H9 (cell line): ENCODE data around the gene PCGF2. TPM values are rescaled to one million over a fixed set of nuclear protein-coding genes. Genes with fewer than 3 reads are reported as not detected.

ENCODE experiments used
- DNase-seq: peaks from one replicate; pipeline ENCODE4 v3.0.0-alpha.2; 2017
- H2AFZ ChIP-seq: one replicate; pipeline ENCODE4 v1.6.1; 2013; ENCODE audit warnings: mild to moderate bottlenecking, low read length, control low read depth, moderate library complexity
- H2AK5ac ChIP-seq: 2 replicates; pipeline ENCODE4 v1.6.1; 2013; ENCODE audit warnings: low read length, control low read depth, mixed read lengths; ENCODE audit not compliant: insufficient read length
- H2BK120ac ChIP-seq: one replicate; pipeline ENCODE4 v1.6.1; 2013; ENCODE audit warnings: low read depth, mild to moderate bottlenecking, low read length, control low read depth, inconsistent platforms; ENCODE audit not compliant: poor library complexity, severe bottlenecking
- H2BK12ac ChIP-seq: 2 replicates; pipeline ENCODE4 v1.6.1; 2013; ENCODE audit warnings: low read length, control low read depth, mixed read lengths, low read depth; ENCODE audit not compliant: insufficient read length
- H2BK15ac ChIP-seq: 2 replicates; pipeline ENCODE4 v1.6.1; 2013; ENCODE audit warnings: low read depth, low read length, control low read depth
- H2BK20ac ChIP-seq: one replicate; pipeline ENCODE4 v1.6.1; 2013; ENCODE audit warnings: low read depth, mild to moderate bottlenecking, low read length, control low read depth, inconsistent platforms; ENCODE audit not compliant: poor library complexity, severe bottlenecking
- H2BK5ac ChIP-seq: 2 replicates; pipeline ENCODE4 v1.6.1; 2013; ENCODE audit warnings: low read length, control low read depth, mixed read lengths; ENCODE audit not compliant: insufficient read length
- H3K14ac ChIP-seq: 2 replicates; pipeline ENCODE4 v1.6.1; 2013; ENCODE audit warnings: low read length, control low read depth; ENCODE audit not compliant: insufficient read depth
- H3K18ac ChIP-seq: 2 replicates; pipeline ENCODE4 v1.6.1; 2013; ENCODE audit warnings: low read depth, mild to moderate bottlenecking, mixed read lengths, low read length, control low read depth; ENCODE audit not compliant: insufficient read length
- H3K23ac ChIP-seq: 2 replicates; pipeline ENCODE4 v1.6.1; 2013; ENCODE audit warnings: low read length, control low read depth, mixed read lengths, low read depth; ENCODE audit not compliant: insufficient read length
- H3K23me2 ChIP-seq: 2 replicates; pipeline ENCODE4 v1.6.1; 2013; ENCODE audit warnings: low read depth, mild to moderate bottlenecking, mixed read lengths, low read length, control low read depth; ENCODE audit not compliant: insufficient read length, poor library complexity, severe bottlenecking
- H3K27ac ChIP-seq: 2 replicates; pipeline ENCODE4 v1.5.1; 2013; ENCODE audit warnings: low read length, control low read depth, mixed read lengths, low read depth; ENCODE audit not compliant: insufficient read length
- H3K27me3 ChIP-seq: 2 replicates; pipeline ENCODE4 v1.6.1; 2013; ENCODE audit warnings: low read length, control low read depth, inconsistent platforms; ENCODE audit not compliant: insufficient read depth
- H3K4ac ChIP-seq: 2 replicates; pipeline ENCODE4 v1.6.1; 2013; ENCODE audit warnings: low read depth, mild to moderate bottlenecking, control low read depth, inconsistent platforms, low read length, moderate library complexity
- H3K4me1 ChIP-seq: 2 replicates; pipeline ENCODE4 v1.6.1; 2013; ENCODE audit warnings: low read length, control low read depth, inconsistent platforms; ENCODE audit not compliant: insufficient read depth
- H3K4me2 ChIP-seq: 2 replicates; pipeline ENCODE4 v1.6.1; 2013; ENCODE audit warnings: low read length, control low read depth, mixed read lengths; ENCODE audit not compliant: insufficient read length, insufficient read depth
- H3K56ac ChIP-seq: 2 replicates; pipeline ENCODE4 v1.6.1; 2013; ENCODE audit warnings: low read depth, mild to moderate bottlenecking, mixed read lengths, low read length, control low read depth; ENCODE audit not compliant: insufficient read length
- H3K79me1 ChIP-seq: 2 replicates; pipeline ENCODE4 v1.6.1; 2013; ENCODE audit warnings: low read depth, mild to moderate bottlenecking, moderate library complexity, low read length, control low read depth, inconsistent platforms; ENCODE audit not compliant: insufficient read depth, poor library complexity, severe bottlenecking
- H3K79me2 ChIP-seq: 2 replicates; pipeline ENCODE4 v1.6.1; 2013; ENCODE audit warnings: low read length, control low read depth, inconsistent platforms; ENCODE audit not compliant: insufficient read depth
- H3K9ac ChIP-seq: 2 replicates; pipeline ENCODE4 v1.6.1; 2013; ENCODE audit warnings: low read length, control low read depth, mixed read lengths; ENCODE audit not compliant: insufficient read length; ENCODE audit errors: extremely low read depth
- H3K9me3 ChIP-seq: one replicate; pipeline ENCODE4 v1.6.1; 2013; ENCODE audit warnings: low read depth, low read length, inconsistent platforms; ENCODE audit not compliant: control insufficient read depth
- H3T11ph ChIP-seq: one replicate; pipeline ENCODE4 v1.6.1; 2013; ENCODE audit warnings: mild to moderate bottlenecking, low read length, control low read depth, inconsistent platforms
- H4K20me1 ChIP-seq: one replicate; pipeline ENCODE4 v1.6.1; 2013; ENCODE audit not compliant: control insufficient read depth, insufficient read length, insufficient read depth
- H4K5ac ChIP-seq: 2 replicates; pipeline ENCODE4 v1.6.1; 2013; ENCODE audit warnings: low read depth, mild to moderate bottlenecking, mixed read lengths, low read length, control low read depth; ENCODE audit not compliant: insufficient read length
- H4K8ac ChIP-seq: replicated peaks from 2 replicates; pipeline ENCODE4 v1.6.1; 2013; ENCODE audit warnings: low read length, control low read depth, mixed read lengths, low read depth; ENCODE audit not compliant: insufficient read length
- H4K91ac ChIP-seq: 2 replicates; pipeline ENCODE4 v1.6.1; 2013; ENCODE audit warnings: low read depth, mild to moderate bottlenecking, moderate library complexity, mixed read lengths, low read length, control low read depth; ENCODE audit not compliant: insufficient read length
- H3K27ac Mint-ChIP-seq, 3 experiments: 2 replicates in 2 of 3; 3 replicates in 1 of 3; pipeline ENCODE4 v1.8.0; 2020 to 2021; ENCODE audit warnings: mixed read lengths in 3 of 3, mild to moderate bottlenecking in 1 of 3, moderate library complexity in 1 of 3
- H3K27me3 Mint-ChIP-seq: 2 replicates; pipeline ENCODE4 v1.8.0; 2021; ENCODE audit warnings: low read depth, mild to moderate bottlenecking, moderate library complexity, mixed read lengths
- H3K36me3 Mint-ChIP-seq, 3 experiments: 2 replicates in 2 of 3; 3 replicates in 1 of 3; pipeline ENCODE4 v1.8.0; 2020 to 2021; ENCODE audit warnings: low read depth in 3 of 3, mixed read lengths in 3 of 3; ENCODE audit not compliant: insufficient read depth in 1 of 3
- H3K4me1 Mint-ChIP-seq, 2 experiments: 2 replicates each; pipeline ENCODE4 v1.8.0; 2020; ENCODE audit warnings: mixed read lengths in 2 of 2
- H3K4me3 Mint-ChIP-seq, 2 experiments: 2 replicates in 1 of 2; 3 replicates in 1 of 2; pipeline ENCODE4 v1.8.0; 2020 to 2021; ENCODE audit warnings: mild to moderate bottlenecking in 2 of 2, mixed read lengths in 2 of 2, moderate library complexity in 1 of 2
- H3K9me3 Mint-ChIP-seq, 2 experiments: 2 replicates in 1 of 2; 3 replicates in 1 of 2; pipeline ENCODE4 v1.8.0; 2020; ENCODE audit warnings: mild to moderate bottlenecking in 2 of 2, mixed read lengths in 2 of 2, moderate library complexity in 1 of 2
- WGBS: extraction: QIAGEN DNeasy Blood & Tissue Kit; methylation state at CpG from one replicate; pipeline ENCODE4 v1.1.7; 2013; ENCODE audit warnings: missing lambda C conversion rate, low lambda C conversion rate, mixed read lengths; ENCODE audit not compliant: insufficient read length; ENCODE audit errors: extremely low coverage; 5-methylcytosine and 5-hydroxymethylcytosine counted together
- total RNA-seq: library from RNA; stranded (reverse); gene quantifications from 2 replicates; pipeline ENCODE4 v1.2.1, GENCODE V29; 2021
- TF ChIP-seq, protein P1 (sequence below): fragments of 200-600 bp; sonication (generic); conservative IDR thresholded peaks from 3 replicates; pipeline ENCODE4 v1.8.0; 2021; ENCODE audit warnings: antibody characterized with exemption, mild to moderate bottlenecking

Gene PCGF2
- total RNA-seq, 1 experiment from 2014 or later = 106 TPM

DNA sequence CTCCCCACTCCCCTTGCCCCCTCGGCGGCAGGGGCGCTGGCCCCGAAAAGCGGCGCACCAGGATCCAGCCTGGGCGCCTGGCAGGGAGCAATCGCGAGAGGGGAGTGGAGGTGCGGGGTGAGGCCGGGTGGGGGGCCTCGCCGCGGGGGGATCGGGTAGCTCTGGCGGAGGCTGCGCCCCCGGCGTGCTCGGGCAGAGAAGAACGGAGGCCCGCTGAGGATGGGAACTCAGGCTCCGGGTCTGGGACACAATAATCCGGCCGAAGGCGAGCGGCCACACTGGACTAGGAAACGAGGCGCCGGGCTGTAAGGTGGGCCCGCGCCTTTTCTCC is 721 bp upstream of the PCGF2 start:
- peaks cover 43 to 49% of the 10 kb centered on the region in 2 experiments for H3K4me1 Mint-ChIP-seq

More for the DNA sequence above, 721 bp upstream of the PCGF2 start:
- H3K4me1 ChIP-seq = peaks cover 5% of the 10 kb centered on the region; the same call in 1 of the 2 replicates
- H2BK12ac ChIP-seq = no peak overlapping the region
- peak overlapping the region; percentile 97 for H3K4me3 Mint-ChIP-seq
- H3K27me3 Mint-ChIP-seq = peaks cover 11% of the 10 kb centered on the region
- H4K8ac ChIP-seq = no peak overlapping the region
- H2BK20ac ChIP-seq = no peak overlapping the region
- H3K56ac ChIP-seq = no peak overlapping the region
- H3K18ac ChIP-seq = no peak overlapping the region
- peaks cover 39% of the 10 kb centered on the region for H3K23me2 ChIP-seq
- peaks cover 4 to 18% (median 9%) of the 10 kb centered on the region in 3 experiments; a peak in 6 of 7 replicates for H3K36me3 Mint-ChIP-seq
- H2BK15ac ChIP-seq = no peak overlapping the region
- peaks cover 0 to 3% of the 10 kb centered on the region in 2 experiments; a peak in 2 of 5 replicates for H3K9me3 Mint-ChIP-seq
- no peak overlapping the region for H3K4ac ChIP-seq
- TF ChIP-seq, protein P1, sequence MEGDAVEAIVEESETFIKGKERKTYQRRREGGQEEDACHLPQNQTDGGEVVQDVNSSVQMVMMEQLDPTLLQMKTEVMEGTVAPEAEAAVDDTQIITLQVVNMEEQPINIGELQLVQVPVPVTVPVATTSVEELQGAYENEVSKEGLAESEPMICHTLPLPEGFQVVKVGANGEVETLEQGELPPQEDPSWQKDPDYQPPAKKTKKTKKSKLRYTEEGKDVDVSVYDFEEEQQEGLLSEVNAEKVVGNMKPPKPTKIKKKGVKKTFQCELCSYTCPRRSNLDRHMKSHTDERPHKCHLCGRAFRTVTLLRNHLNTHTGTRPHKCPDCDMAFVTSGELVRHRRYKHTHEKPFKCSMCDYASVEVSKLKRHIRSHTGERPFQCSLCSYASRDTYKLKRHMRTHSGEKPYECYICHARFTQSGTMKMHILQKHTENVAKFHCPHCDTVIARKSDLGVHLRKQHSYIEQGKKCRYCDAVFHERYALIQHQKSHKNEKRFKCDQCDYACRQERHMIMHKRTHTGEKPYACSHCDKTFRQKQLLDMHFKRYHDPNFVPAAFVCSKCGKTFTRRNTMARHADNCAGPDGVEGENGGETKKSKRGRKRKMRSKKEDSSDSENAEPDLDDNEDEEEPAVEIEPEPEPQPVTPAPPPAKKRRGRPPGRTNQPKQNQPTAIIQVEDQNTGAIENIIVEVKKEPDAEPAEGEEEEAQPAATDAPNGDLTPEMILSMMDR = no peak
- DNase-seq = no peak
- no CpG with 5 or more reads among the region's 32 CpGs for WGBS
- no peak overlapping the region for H2BK120ac ChIP-seq
- H3K9me3 ChIP-seq = no peaks in the 10 kb centered on the region
- H3K9ac ChIP-seq = peak overlapping the region; percentile 33
- H3T11ph ChIP-seq = no peak overlapping the region
- H3K23ac ChIP-seq = no peak overlapping the region
- no peak overlapping the region for H2AFZ ChIP-seq
- H4K91ac ChIP-seq = no peak overlapping the region
- no peak overlapping the region for H4K5ac ChIP-seq
- H4K20me1 ChIP-seq = no peaks in the 10 kb centered on the region
- H3K27me3 ChIP-seq = no peaks in the 10 kb centered on the region
- no peaks in the 10 kb centered on the region for H3K79me1 ChIP-seq
- peak overlapping the region; percentile 98 for H3K4me2 ChIP-seq
- no peak overlapping the region for H2AK5ac ChIP-seq
- H3K27ac Mint-ChIP-seq = no peak overlapping the region
- H2BK5ac ChIP-seq = no peak overlapping the region
- H3K14ac ChIP-seq = no peak overlapping the region; the same call in 1 of the 2 replicates
- peaks cover 29% of the 10 kb centered on the region for H3K79me2 ChIP-seq
- H3K27ac ChIP-seq = no peak overlapping the region
